CD4-positive, alpha-beta T cell treated with Interleukin-10 for 1 hour (primary cell): ENCODE measurements around the gene SMTNL1.
"Not testable (repeated sequence)": the region's sequence is repeated elsewhere in the genome, so short reads cannot be mapped to it uniquely, and the experiment has no call there.

Source experiments
- DNase-seq: peaks from one replicate; pipeline ENCODE4 v3.0.0-alpha.2; 2020

The SMTNL1 gene

GRCh38 chr11:57508341-57509170, 28.8 kb upstream of the SMTNL1 start:
- no peak for DNase-seq

GRCh38 chr11:57511741-57512430, 25.5 kb upstream of the SMTNL1 start:
- no peak for DNase-seq

- DNase-seq = no peak
Observed at GRCh38 chr11:57512646-57513451, 24.5 kb upstream of the SMTNL1 start.

GRCh38 chr11:57513452-57513795, 24.0 kb upstream of the SMTNL1 start:
- DNase-seq = no peak

GRCh38 chr11:57513911-57514537, 23.4 kb upstream of the SMTNL1 start:
- DNase-seq = peak; percentile 12

GRCh38 chr11:57514538-57515331, 22.7 kb upstream of the SMTNL1 start:
- DNase-seq = peak; percentile 44

GRCh38 chr11:57515332-57516060, 21.9 kb upstream of the SMTNL1 start, which contains the start of gene SLC43A1:
Gene SLC43A1 (minus strand): TSS chr11:57515702. CDS start chr11:57514111, 1,591 bp downstream.
- DNase-seq = peak; percentile 18

GRCh38 chr11:57516061-57516443, 21.3 kb upstream of the SMTNL1 start:
- no peak for DNase-seq

GRCh38 chr11:57521116-57521515, 16.3 kb upstream of the SMTNL1 start:
- DNase-seq = no peak

GRCh38 chr11:57523419-57523818, 14.0 kb upstream of the SMTNL1 start:
- DNase-seq = no peak

- peak; percentile 78 for DNase-seq
Observed at GRCh38 chr11:57527056-57527631, 10.3 kb upstream of the SMTNL1 start.

- DNase-seq = no peak
Observed at GRCh38 chr11:57529012-57529411, 8.4 kb upstream of the SMTNL1 start.

- DNase-seq = no peak
Observed at GRCh38 chr11:57530215-57530595, 7.2 kb upstream of the SMTNL1 start.

- DNase-seq = peak; percentile 97
Observed at GRCh38 chr11:57530596-57531507, 6.5 kb upstream of the SMTNL1 start, which contains the start of gene TIMM10. Gene TIMM10 (minus strand): TSS chr11:57530754. CDS start chr11:57530189, 565 bp downstream.

GRCh38 chr11:57534449-57534848, 2.9 kb upstream of the SMTNL1 start:
- DNase-seq = not testable (repeated sequence)

GRCh38 chr11:57539342-57539741, 1.9 kb downstream of the SMTNL1 start:
- DNase-seq = no peak

- DNase-seq = no peak
Observed at GRCh38 chr11:57541169-57541568, 3.8 kb downstream of the SMTNL1 start.

- no peak for DNase-seq
Observed at GRCh38 chr11:57542582-57542981, 5.2 kb downstream of the SMTNL1 start.

- DNase-seq = no peak
Observed at GRCh38 chr11:57543593-57543992, 6.2 kb downstream of the SMTNL1 start.

GRCh38 chr11:57544566-57544965, 7.2 kb downstream of the SMTNL1 start:
- DNase-seq = no peak
